Measurements from ENCODE around the gene EPHX1. TPM values are rescaled to one million over a fixed set of nuclear protein-coding genes. Genes with fewer than 3 reads are reported as not detected.
A peak's percentile ranks its signal among the peaks of the same experiment; 100 is the strongest.
"Not testable (repeated sequence)": the region's sequence is repeated elsewhere in the genome, so short reads cannot be mapped to it uniquely, and the experiment has no call there.

EPHX1 gene
- total RNA-seq: 17.7 and 31.5 TPM in 2 replicates

- peak within 1 kb of the TSS; percentile 77 for H3K4me3 ChIP-seq (ENCODE audit: low read depth, low read length)
- TF ChIP-seq, protein P1, sequence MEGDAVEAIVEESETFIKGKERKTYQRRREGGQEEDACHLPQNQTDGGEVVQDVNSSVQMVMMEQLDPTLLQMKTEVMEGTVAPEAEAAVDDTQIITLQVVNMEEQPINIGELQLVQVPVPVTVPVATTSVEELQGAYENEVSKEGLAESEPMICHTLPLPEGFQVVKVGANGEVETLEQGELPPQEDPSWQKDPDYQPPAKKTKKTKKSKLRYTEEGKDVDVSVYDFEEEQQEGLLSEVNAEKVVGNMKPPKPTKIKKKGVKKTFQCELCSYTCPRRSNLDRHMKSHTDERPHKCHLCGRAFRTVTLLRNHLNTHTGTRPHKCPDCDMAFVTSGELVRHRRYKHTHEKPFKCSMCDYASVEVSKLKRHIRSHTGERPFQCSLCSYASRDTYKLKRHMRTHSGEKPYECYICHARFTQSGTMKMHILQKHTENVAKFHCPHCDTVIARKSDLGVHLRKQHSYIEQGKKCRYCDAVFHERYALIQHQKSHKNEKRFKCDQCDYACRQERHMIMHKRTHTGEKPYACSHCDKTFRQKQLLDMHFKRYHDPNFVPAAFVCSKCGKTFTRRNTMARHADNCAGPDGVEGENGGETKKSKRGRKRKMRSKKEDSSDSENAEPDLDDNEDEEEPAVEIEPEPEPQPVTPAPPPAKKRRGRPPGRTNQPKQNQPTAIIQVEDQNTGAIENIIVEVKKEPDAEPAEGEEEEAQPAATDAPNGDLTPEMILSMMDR (IDR thresholded peaks at IDR 0.05; ENCODE audit: insufficient read depth, low read depth, low read length): peak; percentile 40
- DNase-seq (ENCODE audit: low read depth): peak; percentile 86
Observed at GRCh38 chr1:225809842-225810578, at the start of gene EPHX1. EPHX1 (plus strand) TSS chr1:225810124; CDS start chr1:225828730, 18,606 bp downstream.

DNA sequence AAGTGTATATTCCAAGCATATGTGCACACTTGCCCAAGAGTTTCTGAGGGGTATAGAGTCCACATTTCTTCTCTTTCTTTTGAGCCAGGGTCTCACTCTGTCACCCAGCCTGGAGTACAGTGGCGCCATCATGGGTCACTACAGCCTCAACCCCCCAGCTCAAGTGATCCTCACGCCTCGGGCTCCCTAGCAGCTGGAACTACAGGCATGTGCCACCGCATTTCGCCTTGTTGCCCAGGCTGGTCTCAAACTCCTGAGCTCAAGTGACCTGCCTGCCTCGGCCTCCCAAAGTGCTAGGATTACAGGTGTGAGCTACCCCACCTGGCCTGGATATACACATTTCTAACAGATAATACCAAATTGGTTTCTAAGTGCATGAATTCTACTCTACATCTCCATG is 49.4 kb upstream of the EPHX1 start:
- no peak overlapping the region for H3K4me3 ChIP-seq (ENCODE audit: low read depth, low read length)
- DNase-seq (ENCODE audit: low read depth): no peak
- TF ChIP-seq, protein P1 (IDR thresholded peaks at IDR 0.05; ENCODE audit: insufficient read depth, low read depth, low read length): no peak

GRCh38 chr1:225761395-225761794 is 48.5 kb upstream of the EPHX1 start:
- DNase-seq (ENCODE audit: low read depth); H3K4me3 ChIP-seq (ENCODE audit: low read depth, low read length): not testable (repeated sequence)

DNA sequence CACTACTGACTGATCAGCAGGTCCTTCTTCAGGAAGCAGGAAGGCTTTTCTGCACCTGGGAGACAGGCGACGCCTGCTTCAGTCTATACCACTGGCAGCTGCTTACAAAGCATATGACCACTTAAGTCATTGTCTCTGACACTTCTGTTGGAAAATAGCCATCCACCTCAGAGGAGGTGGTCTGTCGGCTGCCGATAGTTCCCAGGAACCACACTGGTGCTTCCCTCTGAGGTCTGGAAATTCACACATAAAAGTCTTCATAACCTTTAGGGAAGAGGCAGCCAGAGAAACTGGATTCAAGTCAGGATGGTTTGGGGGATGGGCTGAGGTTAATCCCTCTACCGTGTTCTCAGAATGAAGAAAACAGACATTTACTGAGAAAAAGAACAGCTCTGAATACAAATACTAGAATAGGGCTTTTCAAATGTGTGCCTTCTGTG is 47.9 kb upstream of the EPHX1 start:
- DNase-seq (ENCODE audit: low read depth): peak; percentile 56

GRCh38 chr1:225762444-225762843 is 47.5 kb upstream of the EPHX1 start:
- DNase-seq (ENCODE audit: low read depth): peak; percentile 79
- H3K4me3 ChIP-seq (ENCODE audit: low read depth, low read length): no peak overlapping the region
- TF ChIP-seq, protein P1 (IDR thresholded peaks at IDR 0.05; ENCODE audit: insufficient read depth, low read depth, low read length): no peak

More for the DNA sequence above, 47.9 kb upstream of the EPHX1 start:
- TF ChIP-seq, protein P1 (IDR thresholded peaks at IDR 0.05; ENCODE audit: insufficient read depth, low read depth, low read length): no peak
- H3K4me3 ChIP-seq (ENCODE audit: low read depth, low read length): no peak overlapping the region

- no peak overlapping the region for H3K4me3 ChIP-seq (ENCODE audit: low read depth, low read length)
- DNase-seq (ENCODE audit: low read depth): no peak
- TF ChIP-seq, protein P1 (IDR thresholded peaks at IDR 0.05; ENCODE audit: insufficient read depth, low read depth, low read length): no peak
Observed at GRCh38 chr1:225763716-225764548, 46.0 kb upstream of the EPHX1 start.
